Colonic mucosa (tissue), 4 donors: ENCODE results near the gene ISYNA1. TPM values are rescaled to one million over a fixed set of nuclear protein-coding genes. Genes with fewer than 3 reads are reported as not detected.
A peak's percentile ranks its signal among the peaks of the same experiment; 100 is the strongest.

Experiments
- DNase-seq: peaks from one replicate; pipeline ENCODE4 v3.0.0-alpha.2; 2020
- H3K27ac ChIP-seq: fragments of 200-600 bp; one replicate; pipeline ENCODE4 v1.8.0; 2021
- H3K27me3 ChIP-seq: fragments of 200-600 bp; one replicate; pipeline ENCODE4 v1.8.0; 2021
- H3K36me3 ChIP-seq: fragments of 200-600 bp; one replicate; pipeline ENCODE4 v1.8.0; 2021
- H3K4me1 ChIP-seq: fragments of 200-600 bp; one replicate; pipeline ENCODE4 v1.8.0; 2021; ENCODE audit warnings: mild to moderate bottlenecking
- H3K4me3 ChIP-seq: fragments of 200-600 bp; one replicate; pipeline ENCODE4 v1.8.0; 2021
- H3K9ac ChIP-seq, 2 donors: one replicate each; pipeline ENCODE4 v1.7.0; 2013; ENCODE audit warnings: control low read depth in 2 of 2, low read depth in 2 of 2, low read length in 2 of 2
- H3K9me3 ChIP-seq: fragments of 200-600 bp; one replicate; pipeline ENCODE4 v1.8.0; 2021
- CTCF ChIP-seq: fragments of 200-600 bp; IDR thresholded peaks from one replicate; pipeline ENCODE4 v1.8.0; 2022; ENCODE audit warnings: antibody characterized with exemption, mild to moderate bottlenecking
- intact Hi-C: fragments of 100-400 bp; cut with DNase I; formaldehyde crosslinking; loops from one replicate; pipeline ENCODE4 v1.14.1; 2022
- total RNA-seq, 2 donors: library from RNA; stranded (reverse); fragmentation: NEBNext Ultra II Directional in 1 of 2; extraction: Animal tissue kit (Norgen Biotek cat#: 25700) in 1 of 2; gene quantifications; one replicate each; pipeline ENCODE4 v1.2.1, GENCODE V29; 2021
- donor health status: healthy.
- donor health status: DM: no; HTN: no; CAD: no.
- donor health status: DM: no; HTN: no; CAD: no.

ISYNA1 gene
- total RNA-seq, 2 donors from 2014 or later = 17.7 to 25.7 TPM

GRCh38 chr19:18439025-18439909 is 1.3 kb upstream of the ISYNA1 start:
- Histone ChIP-seq H3K27me3 (no peaks in the 10 kb centered on the region), H3K4me3 (no peak overlapping the region), H3K27ac (no peak overlapping the region), H3K9me3 (no peaks in the 10 kb centered on the region), H3K4me1 (peaks cover 8% of the 10 kb centered on the region), H3K36me3 (no peaks in the 10 kb centered on the region), H3K9ac (no peak overlapping the region)
- no peak for TF ChIP-seq CTCF
- intact Hi-C loops = no loop called here
- no peak for DNase-seq

- H3K4me1 ChIP-seq = peaks cover 8% of the 10 kb centered on the region
- no peak overlapping the region for H3K27ac ChIP-seq
- H3K4me3 ChIP-seq = peak overlapping the region; percentile 48
- intact Hi-C loops = no loop called here
- H3K36me3 ChIP-seq = no peaks in the 10 kb centered on the region
- H3K9ac ChIP-seq = peak overlapping the region; percentile 4 to 60
- no peaks in the 10 kb centered on the region for H3K9me3 ChIP-seq
- no peak for DNase-seq
- no peaks in the 10 kb centered on the region for H3K27me3 ChIP-seq
- no peak for TF ChIP-seq CTCF
These were observed 545 bp upstream of the ISYNA1 start for GRCh38 chr19:18438331-18439024.

GRCh38 chr19:18436671-18437490 is 1.1 kb downstream of the ISYNA1 start:
- peak; percentile 89 for DNase-seq
- H3K9ac ChIP-seq = no peak overlapping the region
- H3K36me3 ChIP-seq = no peaks in the 10 kb centered on the region
- H3K27ac ChIP-seq = no peak overlapping the region
- peak overlapping the region; percentile 48 for H3K4me3 ChIP-seq
- no peak for TF ChIP-seq CTCF
- H3K27me3 ChIP-seq = no peaks in the 10 kb centered on the region
- no peaks in the 10 kb centered on the region for H3K9me3 ChIP-seq
- H3K4me1 ChIP-seq = peaks cover 8% of the 10 kb centered on the region
- intact Hi-C loops = no loop called here

- Histone ChIP-seq H3K9ac (no peak overlapping the region), H3K4me3 (no peak overlapping the region), H3K27ac (no peak overlapping the region), H3K36me3 (no peaks in the 10 kb centered on the region), H3K27me3 (no peaks in the 10 kb centered on the region), H3K4me1 (peaks cover 8% of the 10 kb centered on the region), H3K9me3 (no peaks in the 10 kb centered on the region)
- intact Hi-C loops = no loop called here
- no peak for TF ChIP-seq CTCF
- DNase-seq = no peak
These were observed 1.9 kb downstream of the ISYNA1 start for GRCh38 chr19:18435842-18436670.
